ENCODE results near the gene ELAVL1. TPM values are rescaled to one million over a fixed set of nuclear protein-coding genes. Genes with fewer than 3 reads are reported as not detected.

ELAVL1 gene
- total and polyA plus RNA-seq, 9 of the 15 experiments (the other 6 are each of a cell fraction or from before 2014, with no cell fraction given), result 4.3 to 172 (median 69.2) TPM

DNA sequence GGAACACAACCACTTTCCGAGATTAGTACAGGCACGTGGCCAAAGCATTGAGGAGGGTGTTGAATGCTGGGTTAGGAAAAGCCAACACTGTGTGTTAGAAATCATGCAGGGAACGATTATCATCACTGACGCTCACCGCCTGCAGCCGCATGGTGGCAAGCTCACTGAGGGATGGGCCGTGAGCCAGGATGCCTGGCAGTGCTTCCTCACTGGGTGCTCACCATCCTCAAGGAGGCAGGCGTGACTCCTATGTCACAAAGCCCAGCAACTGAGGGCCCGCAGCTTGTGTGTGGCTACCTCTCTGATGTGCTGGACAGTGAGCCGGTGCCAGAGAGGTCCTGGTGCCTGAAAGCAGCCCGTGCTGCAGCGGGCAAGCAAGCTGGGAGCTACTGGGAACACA, 31.6 kb downstream of the ELAVL1 start (continued):
- TF ChIP-seq FOXJ3 (CRISPR knock-in tag; IDR thresholded peaks at IDR 0.05) (no peak), HLTF (IDR thresholded peaks at IDR 0.05) (no peak), MCM3 (IDR thresholded peaks at IDR 0.05) (no peak), BRF1 (IDR thresholded peaks at IDR 0.05; ENCODE audit: borderline replicate concordance, extremely low read depth, insufficient read length) (no peak), RB1 (IDR thresholded peaks at IDR 0.05; ENCODE audit: low read depth) (no peak), ILF3 (IDR thresholded peaks at IDR 0.05; ENCODE audit: borderline replicate concordance) (no peak)
- TF ChIP-seq, protein P1, sequence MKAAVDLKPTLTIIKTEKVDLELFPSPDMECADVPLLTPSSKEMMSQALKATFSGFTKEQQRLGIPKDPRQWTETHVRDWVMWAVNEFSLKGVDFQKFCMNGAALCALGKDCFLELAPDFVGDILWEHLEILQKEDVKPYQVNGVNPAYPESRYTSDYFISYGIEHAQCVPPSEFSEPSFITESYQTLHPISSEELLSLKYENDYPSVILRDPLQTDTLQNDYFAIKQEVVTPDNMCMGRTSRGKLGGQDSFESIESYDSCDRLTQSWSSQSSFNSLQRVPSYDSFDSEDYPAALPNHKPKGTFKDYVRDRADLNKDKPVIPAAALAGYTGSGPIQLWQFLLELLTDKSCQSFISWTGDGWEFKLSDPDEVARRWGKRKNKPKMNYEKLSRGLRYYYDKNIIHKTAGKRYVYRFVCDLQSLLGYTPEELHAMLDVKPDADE (conservative IDR thresholded peaks at IDR 0.05; ENCODE audit: control insufficient read depth, low read depth, low read length), result no peak

DNA sequence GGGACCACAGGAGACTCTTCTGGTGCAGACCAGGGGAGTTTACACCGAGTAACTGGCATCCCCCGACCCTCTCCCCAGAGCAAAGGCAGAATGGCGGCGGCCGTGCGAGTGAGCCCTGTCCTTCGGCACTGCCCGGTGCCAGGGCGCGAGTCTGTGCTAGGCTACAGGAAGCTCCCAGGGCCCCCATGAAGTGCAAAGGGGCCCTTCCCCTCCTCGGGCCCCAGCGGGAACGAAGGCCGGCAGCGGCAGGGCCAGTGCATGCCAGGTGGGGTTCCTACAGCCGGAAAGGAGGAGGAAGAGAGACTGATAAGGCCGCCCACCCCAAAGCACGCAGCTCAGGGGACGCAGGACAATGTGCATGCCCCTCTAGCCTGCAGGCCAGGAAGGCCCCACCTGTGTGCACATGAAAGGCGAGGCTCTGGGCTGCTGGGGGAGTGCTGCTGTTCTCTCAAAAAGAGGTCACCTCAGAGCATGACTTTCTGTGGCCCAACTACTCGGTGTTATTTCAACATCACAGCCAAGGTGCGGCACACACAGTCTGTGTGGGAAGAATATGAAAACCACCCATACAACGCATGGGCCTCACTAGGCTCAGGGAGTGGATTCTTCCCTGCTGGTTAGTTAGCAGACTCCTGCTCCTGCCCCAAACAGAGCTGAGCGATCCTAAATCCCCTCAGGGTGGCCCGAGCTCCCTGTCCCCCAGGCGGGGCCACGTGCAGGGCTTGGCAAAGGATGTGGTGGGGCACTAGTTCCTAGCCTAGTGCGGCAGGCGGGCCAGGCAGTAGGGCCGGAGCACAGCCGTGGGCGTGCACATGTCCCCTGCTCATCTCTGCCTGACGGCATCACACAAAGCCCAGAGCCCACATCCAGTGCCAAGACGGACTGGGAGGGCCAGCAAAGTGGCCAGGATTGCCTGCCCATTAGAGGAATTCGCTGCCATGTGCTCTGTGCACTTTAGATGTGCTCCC, 33.6 kb downstream of the ELAVL1 start:
- POLR2A ChIA-PET, result interaction anchor here (0.6 to 3.7 kb wide), 6 partner anchors 7 to 513 kb away, joined by 3 to 15 read pairs (median 3); partner anchors contain the start of gene TIMM44
- no peak overlapping the region for H3K4me2 ChIP-seq (ENCODE audit: insufficient read depth, low read length)
- no peaks in the 10 kb centered on the region for H3K9me1 ChIP-seq (ENCODE audit: control insufficient read depth, insufficient read depth, low read length)
- FAIRE-seq (no peak), ATAC-seq (no peak; the same call in 2 of the 3 replicates), DNase-seq (ENCODE audit: extremely low read depth in 1 of 4, low spot score in 3 of 4) (no peak)
- no peak overlapping the region for H2AFZ ChIP-seq (ENCODE audit: low read depth, low read length)
- peaks cover 0 to 4% of the 10 kb centered on the region in 2 experiments; a peak in 2 of 5 replicates for H3K4me1 ChIP-seq (replicated peaks in 1 of 2; ENCODE audit: control insufficient read depth in 2 of 2, insufficient read depth in 2 of 2, low read length in 2 of 2)
- intact Hi-C loops (cut with micrococcal nuclease), result no loop called here
- WGBS (ENCODE audit: insufficient coverage, low coverage, missing lambda C conversion rate), result 91% methylated on average over 23 of the region's 35 CpGs
- peak overlapping the region in 1 of 2 experiments; percentile 58; a peak in 1 of 4 replicates for H3K9ac ChIP-seq (ENCODE audit: insufficient read depth in 1 of 2, low read depth in 2 of 2, low read length in 2 of 2)
- in situ Hi-C loops (cut with MboI), result no loop called here
- H3K4me3 ChIP-seq, result no peak overlapping the region
- no peaks in the 10 kb centered on the region for H3K9me3 ChIP-seq (replicated peaks; ENCODE audit: control insufficient read depth, insufficient read depth, low read depth, low read length)
- peaks cover 4% of the 10 kb centered on the region; the same call in 2 of the 3 replicates for H3K79me2 ChIP-seq (ENCODE audit: control insufficient read depth, insufficient read depth, low read length)
- H4K20me1 ChIP-seq (replicated peaks; ENCODE audit: control insufficient read depth, insufficient read depth, low read length), result no peaks in the 10 kb centered on the region; the same call in none of the 2 replicates
- CTCF ChIA-PET (ENCODE audit: low intra/inter-chr PET ratio), result interaction anchor here (0.8 to 2.8 kb wide), 3 partner anchors 27 to 281 kb away, joined by 5 to 12 read pairs (median 5); no protein-coding TSS in a partner anchor
- no peaks in the 10 kb centered on the region for H3K27me3 ChIP-seq (ENCODE audit: control insufficient read depth in 2 of 2, insufficient read depth in 2 of 2, low read length in 2 of 2)
- TF ChIP-seq RBM22 (IDR thresholded peaks at IDR 0.05; ENCODE audit: low read depth, low read length, poor library complexity, severe bottlenecking) (peak; percentile 76), POLR2G (IDR thresholded peaks at IDR 0.05; ENCODE audit: low read depth, low read length) (peak; percentile 53), ZNF75A (CRISPR knock-in tag; IDR thresholded peaks at IDR 0.05) (no peak)
- TF ChIP-seq, protein P2, sequence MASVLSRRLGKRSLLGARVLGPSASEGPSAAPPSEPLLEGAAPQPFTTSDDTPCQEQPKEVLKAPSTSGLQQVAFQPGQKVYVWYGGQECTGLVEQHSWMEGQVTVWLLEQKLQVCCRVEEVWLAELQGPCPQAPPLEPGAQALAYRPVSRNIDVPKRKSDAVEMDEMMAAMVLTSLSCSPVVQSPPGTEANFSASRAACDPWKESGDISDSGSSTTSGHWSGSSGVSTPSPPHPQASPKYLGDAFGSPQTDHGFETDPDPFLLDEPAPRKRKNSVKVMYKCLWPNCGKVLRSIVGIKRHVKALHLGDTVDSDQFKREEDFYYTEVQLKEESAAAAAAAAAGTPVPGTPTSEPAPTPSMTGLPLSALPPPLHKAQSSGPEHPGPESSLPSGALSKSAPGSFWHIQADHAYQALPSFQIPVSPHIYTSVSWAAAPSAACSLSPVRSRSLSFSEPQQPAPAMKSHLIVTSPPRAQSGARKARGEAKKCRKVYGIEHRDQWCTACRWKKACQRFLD (CRISPR knock-in tag; IDR thresholded peaks at IDR 0.05), result no peak
- TF ChIP-seq, protein P3, sequence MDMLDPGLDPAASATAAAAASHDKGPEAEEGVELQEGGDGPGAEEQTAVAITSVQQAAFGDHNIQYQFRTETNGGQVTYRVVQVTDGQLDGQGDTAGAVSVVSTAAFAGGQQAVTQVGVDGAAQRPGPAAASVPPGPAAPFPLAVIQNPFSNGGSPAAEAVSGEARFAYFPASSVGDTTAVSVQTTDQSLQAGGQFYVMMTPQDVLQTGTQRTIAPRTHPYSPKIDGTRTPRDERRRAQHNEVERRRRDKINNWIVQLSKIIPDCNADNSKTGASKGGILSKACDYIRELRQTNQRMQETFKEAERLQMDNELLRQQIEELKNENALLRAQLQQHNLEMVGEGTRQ (CRISPR knock-in tag; IDR thresholded peaks at IDR 0.05), result no peak
- peaks cover 84% of the 10 kb centered on the region; the same call in 2 of the 3 replicates for H3K36me3 ChIP-seq (ENCODE audit: control insufficient read depth, insufficient read depth, low read length)
- H3K27ac ChIP-seq (ENCODE audit: extremely low read depth, low read depth, low read length), result no peak overlapping the region
- BruUV-seq (replicated peaks), result no TSS peak
